MM.1S (cell line): ENCODE data around the gene MAP2K2.

Experiments used
- DNase-seq: peaks from one replicate; pipeline ENCODE4 v3.0.0-alpha.2; 2015
- H2AFZ ChIP-seq: fragments of 300-600 bp; sonication (generic); 2 replicates; pipeline ENCODE4 v1.6.0; 2016; ENCODE audit warnings: antibody characterized with exemption, low read length
- H3F3A ChIP-seq: fragments of 300-600 bp; sonication (generic); 2 replicates; pipeline ENCODE4 v1.6.1; 2016; ENCODE audit warnings: mild to moderate bottlenecking, antibody characterized with exemption, low read length, moderate library complexity, mixed read lengths; ENCODE audit not compliant: insufficient read depth
- H3K27ac ChIP-seq: fragments of 300-600 bp; sonication (generic); 2 replicates; pipeline ENCODE4 v1.5.1; 2016; ENCODE audit warnings: mild to moderate bottlenecking, low read length
- H3K27me3 ChIP-seq: fragments of 300-600 bp; sonication (generic); replicated peaks from 2 replicates; pipeline ENCODE4 v1.6.0; 2016; ENCODE audit warnings: low read length; ENCODE audit not compliant: insufficient read depth
- H3K36me3 ChIP-seq: fragments of 300-600 bp; sonication (generic); replicated peaks from 2 replicates; pipeline ENCODE4 v1.6.1; 2016; ENCODE audit warnings: mild to moderate bottlenecking, low read length, mixed read lengths; ENCODE audit not compliant: insufficient read depth
- H3K4me1 ChIP-seq: fragments of 300-600 bp; sonication (generic); 2 replicates; pipeline ENCODE4 v1.6.1; 2016; ENCODE audit warnings: low read length, mixed read lengths
- H3K4me2 ChIP-seq: fragments of 300-600 bp; sonication (generic); 2 replicates; pipeline ENCODE4 v1.6.0; 2016; ENCODE audit warnings: low read depth, low read length
- H3K4me3 ChIP-seq: fragments of 300-600 bp; sonication (generic); 2 replicates; pipeline ENCODE4 v1.5.1; 2016; ENCODE audit warnings: low read length, mixed read lengths
- H3K79me2 ChIP-seq: fragments of 300-600 bp; sonication (generic); 2 replicates; pipeline ENCODE4 v1.6.1; 2016; ENCODE audit warnings: mixed run types, low read length, mixed read lengths
- H3K9ac ChIP-seq: fragments of 300-600 bp; sonication (generic); 2 replicates; pipeline ENCODE4 v1.6.1; 2016; ENCODE audit warnings: low read length, mixed read lengths
- H3K9me2 ChIP-seq: fragments of 300-600 bp; sonication (generic); replicated peaks from 2 replicates; pipeline ENCODE4 v1.6.1; 2016; ENCODE audit warnings: mild to moderate bottlenecking, low read length, mixed read lengths; ENCODE audit not compliant: insufficient read depth
- H3K9me3 ChIP-seq: fragments of 300-600 bp; sonication (generic); replicated peaks from 2 replicates; pipeline ENCODE4 v1.6.1; 2016; ENCODE audit warnings: mild to moderate bottlenecking, low read length, mixed read lengths; ENCODE audit not compliant: insufficient read depth
- H4K20me1 ChIP-seq: fragments of 300-600 bp; sonication (generic); 2 replicates; pipeline ENCODE4 v1.6.1; 2016; ENCODE audit warnings: mild to moderate bottlenecking, low read length, moderate library complexity, mixed read lengths; ENCODE audit not compliant: insufficient read depth
- CTCF ChIP-seq: fragments of 300-600 bp; sonication (generic); IDR thresholded peaks from 2 replicates; pipeline ENCODE4 v1.5.1; 2016; ENCODE audit warnings: antibody characterized with exemption, low read length, mixed read lengths
- EZH2 ChIP-seq: fragments of 300-600 bp; sonication (generic); optimal IDR thresholded peaks from 2 replicates; pipeline ENCODE3; 2017; ENCODE audit warnings: low read depth, mild to moderate bottlenecking, antibody characterized with exemption, low read length, mixed read lengths
- EZH2phosphoT487 ChIP-seq: fragments of 300-600 bp; sonication (generic); IDR thresholded peaks from 2 replicates; pipeline ENCODE4 v1.6.1; 2018; ENCODE audit warnings: antibody characterized with exemption, low read length

MAP2K2 gene

GRCh38 chr19:4089400-4089908, 34.5 kb downstream of the MAP2K2 start:
- no peaks in the 10 kb centered on the region for H3K36me3 ChIP-seq
- no peaks in the 10 kb centered on the region for H3F3A ChIP-seq
- no peaks in the 10 kb centered on the region for H3K4me1 ChIP-seq
- no peak overlapping the region for H3K4me2 ChIP-seq
- H3K79me2 ChIP-seq, result no peaks in the 10 kb centered on the region
- H2AFZ ChIP-seq, result no peak overlapping the region
- no peak overlapping the region for H3K9ac ChIP-seq
- no peak overlapping the region for H3K4me3 ChIP-seq
- no peak for DNase-seq
- no peaks in the 10 kb centered on the region for H4K20me1 ChIP-seq
- no peaks in the 10 kb centered on the region for H3K27me3 ChIP-seq
- H3K27ac ChIP-seq, result no peak overlapping the region
- TF ChIP-seq EZH2phosphoT487, result no peak
- TF ChIP-seq CTCF, result no peak
- no peak for TF ChIP-seq EZH2
- H3K9me2 ChIP-seq, result no peaks in the 10 kb centered on the region
- no peaks in the 10 kb centered on the region for H3K9me3 ChIP-seq

DNA sequence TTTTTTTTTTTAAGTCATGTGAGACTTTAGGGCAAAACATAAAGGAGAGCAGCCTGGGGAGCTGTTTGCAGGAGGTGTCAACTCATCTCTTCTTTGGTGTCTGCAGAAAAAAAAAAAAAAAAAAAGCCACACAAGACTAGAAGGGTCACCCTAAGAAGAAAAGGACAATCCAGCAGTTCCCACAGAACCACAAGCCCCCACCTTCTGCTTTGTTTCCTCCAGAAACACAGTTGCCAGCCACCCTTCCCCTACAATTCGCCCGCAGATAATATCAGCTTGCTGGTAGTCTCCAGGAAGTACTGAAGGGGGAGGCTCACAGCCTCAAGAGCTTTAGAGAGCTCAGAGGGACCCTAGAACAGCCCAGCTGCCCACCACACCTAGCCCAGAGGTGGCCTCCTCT, 34.9 kb downstream of the MAP2K2 start:
- Histone ChIP-seq H3K4me1 (peaks cover 3% of the 10 kb centered on the region; the same call in 1 of the 2 replicates), H3K9me3 (no peaks in the 10 kb centered on the region), H3K79me2 (no peaks in the 10 kb centered on the region), H3K27me3 (no peaks in the 10 kb centered on the region), H4K20me1 (no peaks in the 10 kb centered on the region), H3K4me2 (no peak overlapping the region), H3K27ac (no peak overlapping the region), H3K36me3 (no peaks in the 10 kb centered on the region), H3F3A (no peaks in the 10 kb centered on the region), H3K9ac (no peak overlapping the region), H3K9me2 (no peaks in the 10 kb centered on the region), H2AFZ (no peak overlapping the region), H3K4me3 (no peak overlapping the region)
- TF ChIP-seq EZH2, result no peak
- TF ChIP-seq EZH2phosphoT487, result no peak
- TF ChIP-seq CTCF, result no peak
- no peak for DNase-seq

DNA sequence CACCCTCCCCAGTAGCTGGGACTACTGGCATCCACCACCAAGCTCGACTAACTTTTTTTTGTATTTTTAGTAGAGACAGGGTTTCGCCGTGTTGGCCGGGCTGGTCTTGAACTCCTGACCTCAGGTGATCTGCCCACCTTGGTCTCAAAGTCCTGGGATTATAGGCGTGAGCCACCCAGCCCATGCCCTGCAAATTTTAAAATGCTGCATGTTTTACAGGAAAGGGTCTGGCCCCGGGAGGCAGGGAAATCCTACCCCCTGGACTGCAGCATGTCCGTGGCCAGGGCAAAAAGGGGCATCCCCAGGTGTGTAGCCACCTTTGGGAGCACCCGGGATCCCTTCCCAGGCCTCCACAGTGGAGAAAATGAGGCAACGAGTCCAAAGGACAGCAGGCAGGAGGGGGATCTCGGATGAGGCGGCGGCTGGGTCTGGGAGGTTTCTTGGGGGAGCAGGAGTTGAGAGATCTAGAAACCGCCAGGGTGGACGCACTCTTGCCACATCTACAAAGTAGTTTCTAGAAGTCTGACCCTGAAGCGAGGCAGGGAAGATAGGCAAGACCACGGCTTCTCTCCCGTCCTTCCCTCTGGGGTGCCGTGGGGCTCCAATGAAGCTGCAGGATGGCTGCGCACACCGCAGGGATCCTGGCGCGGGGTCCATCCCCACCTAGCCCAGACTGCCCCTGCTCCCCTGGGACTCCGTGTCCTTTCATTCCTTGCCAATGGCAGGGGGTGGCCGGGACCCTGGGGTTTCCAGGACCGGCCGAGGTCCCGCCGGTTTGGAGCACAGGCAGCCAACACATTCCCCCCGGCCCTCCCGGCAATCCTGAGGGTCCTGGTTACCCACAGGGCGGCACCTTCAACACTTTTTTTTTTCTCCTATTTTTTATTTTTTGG, 35.9 kb downstream of the MAP2K2 start:
- Histone ChIP-seq H3K9me3 (no peaks in the 10 kb centered on the region), H3K36me3 (no peaks in the 10 kb centered on the region), H3K4me1 (peaks cover 3% of the 10 kb centered on the region; the same call in 1 of the 2 replicates), H4K20me1 (no peaks in the 10 kb centered on the region), H3K9ac (no peak overlapping the region), H3K27me3 (no peaks in the 10 kb centered on the region), H3F3A (no peaks in the 10 kb centered on the region), H3K27ac (no peak overlapping the region), H3K79me2 (no peaks in the 10 kb centered on the region), H3K4me3 (no peak overlapping the region), H2AFZ (no peak overlapping the region), H3K9me2 (no peaks in the 10 kb centered on the region), H3K4me2 (no peak overlapping the region)
- DNase-seq, result no peak
- TF ChIP-seq CTCF (no peak), EZH2phosphoT487 (no peak), EZH2 (no peak)
